IMR-90 (cell line): ENCODE results near the gene ROBO1. TPM values are rescaled to one million over a fixed set of nuclear protein-coding genes. Genes with fewer than 3 reads are reported as not detected.

Source experiments
- ATAC-seq: fragments of 200-7000 bp; cut with Tn5 transposase; 2 replicates; pipeline ENCODE4 v1.9.1; 2020; ENCODE audit warnings: low read depth, mild to moderate bottlenecking, moderate library complexity
- BruUV-seq: library from RNA; stranded (reverse); fragments of 400-500 nt; replicated peaks from 2 replicates; lab custom pipeline; 2021; lab: Mats Ljungman, UMichigan
- CTCF ChIA-PET: fragments of 300-600 bp; formaldehyde crosslinking; extraction: SDS; loops from one replicate; lab custom pipeline; 2021; ENCODE audit warnings: antibody characterized with exemption; lab: Yijun Ruan, JAX
- POLR2A ChIA-PET: fragments of 300-600 bp; sonication (Branson Sonifier 250); formaldehyde crosslinking; loops from one replicate; lab custom pipeline; 2022; ENCODE audit warnings: antibody characterized with exemption; ENCODE audit not compliant: unreplicated experiment; lab: Charles Lee
- DNase-seq: peaks from one replicate; pipeline ENCODE4 v3.0.0; 2013
- H2AFZ ChIP-seq: replicated peaks from 2 replicates; pipeline ENCODE3; 2013; ENCODE audit warnings: low read length, mild to moderate bottlenecking; ENCODE audit not compliant: poor library complexity
- H2AK5ac ChIP-seq: 2 replicates; pipeline ENCODE4 v1.6.1; 2013; ENCODE audit warnings: low read depth, low read length, inconsistent platforms
- H2AK9ac ChIP-seq: replicated peaks from 2 replicates; pipeline ENCODE3; 2013; ENCODE audit warnings: mild to moderate bottlenecking, low read depth, low read length, moderate library complexity; ENCODE audit not compliant: poor library complexity
- H2BK120ac ChIP-seq: 2 replicates; pipeline ENCODE4 v1.6.1; 2013; ENCODE audit warnings: low read depth, low read length, inconsistent platforms
- H2BK15ac ChIP-seq: 3 replicates; pipeline ENCODE4 v1.6.1; 2013; ENCODE audit warnings: low read depth, low read length, inconsistent platforms
- H2BK20ac ChIP-seq: 2 replicates; pipeline ENCODE4 v1.6.1; 2013; ENCODE audit warnings: low read depth, mild to moderate bottlenecking, inconsistent platforms, low read length, moderate library complexity
- H2BK5ac ChIP-seq: 2 replicates; pipeline ENCODE4 v1.6.1; 2013; ENCODE audit warnings: mild to moderate bottlenecking, low read depth, low read length, inconsistent platforms; ENCODE audit not compliant: poor library complexity, severe bottlenecking
- H3K14ac ChIP-seq: replicated peaks from 2 replicates; pipeline ENCODE4 v1.6.1; 2013; ENCODE audit warnings: low read depth, low read length, inconsistent platforms
- H3K18ac ChIP-seq: 2 replicates; pipeline ENCODE4 v1.6.1; 2013; ENCODE audit warnings: low read depth, low read length, control low read depth
- H3K23ac ChIP-seq: 2 replicates; pipeline ENCODE4 v1.6.1; 2013; ENCODE audit warnings: low read depth, low read length, inconsistent platforms
- H3K27ac ChIP-seq: 2 replicates; pipeline ENCODE4 v1.5.1; 2013; ENCODE audit warnings: mild to moderate bottlenecking, control low read depth, low read length; ENCODE audit not compliant: insufficient read depth
- H3K27me3 ChIP-seq: 2 replicates; pipeline ENCODE4 v1.6.1; 2013; ENCODE audit warnings: low read length; ENCODE audit not compliant: control insufficient read depth, insufficient read depth
- H3K36me3 ChIP-seq: 2 replicates; pipeline ENCODE4 v1.6.1; 2013; ENCODE audit warnings: low read length, mixed read lengths; ENCODE audit not compliant: control insufficient read depth, insufficient read depth
- H3K4ac ChIP-seq: 2 replicates; pipeline ENCODE4 v1.6.1; 2013; ENCODE audit warnings: low read depth, low read length, inconsistent platforms
- H3K4me1 ChIP-seq: 2 replicates; pipeline ENCODE4 v1.6.1; 2013; ENCODE audit warnings: low read length, mixed read lengths; ENCODE audit not compliant: control insufficient read depth, insufficient read depth
- H3K4me2 ChIP-seq: 2 replicates; pipeline ENCODE4 v1.6.1; 2013; ENCODE audit warnings: low read depth, mild to moderate bottlenecking, control low read depth, low read length, moderate library complexity
- H3K4me3 ChIP-seq: 2 replicates; pipeline ENCODE4 v1.5.1; 2013; ENCODE audit warnings: low read depth, mild to moderate bottlenecking, control low read depth, low read length, moderate library complexity; ENCODE audit not compliant: insufficient read depth
- H3K56ac ChIP-seq: 2 replicates; pipeline ENCODE4 v1.6.1; 2013; ENCODE audit warnings: low read length, inconsistent platforms; ENCODE audit not compliant: insufficient read depth; ENCODE audit errors: extremely low read depth
- H3K79me1 ChIP-seq, 2 experiments: 2 replicates each; pipeline ENCODE4 v1.6.1; 2013; ENCODE audit warnings: low read length in 2 of 2, inconsistent platforms in 1 of 2, low read depth in 1 of 2
- H3K9ac ChIP-seq: 2 replicates; pipeline ENCODE4 v1.6.1; 2013; ENCODE audit warnings: low read depth, low read length, control low read depth
- H3K9me1 ChIP-seq: 2 replicates; pipeline ENCODE4 v1.6.1; 2013; ENCODE audit warnings: low read length, inconsistent platforms; ENCODE audit not compliant: insufficient read depth
- H3K9me3 ChIP-seq: 2 replicates; pipeline ENCODE4 v1.6.1; 2013; ENCODE audit warnings: low read length; ENCODE audit not compliant: control insufficient read depth, insufficient read depth
- H4K20me1 ChIP-seq: 2 replicates; pipeline ENCODE4 v1.6.1; 2013; ENCODE audit warnings: low read length, inconsistent platforms; ENCODE audit not compliant: insufficient read depth
- H4K5ac ChIP-seq: 2 replicates; pipeline ENCODE4 v1.6.1; 2013; ENCODE audit warnings: mild to moderate bottlenecking, low read depth, low read length, control low read depth
- H4K8ac ChIP-seq, 2 experiments: 2 replicates each; pipeline ENCODE4 v1.6.1; 2013; ENCODE audit warnings: low read depth in 2 of 2, low read length in 2 of 2, control low read depth in 1 of 2, inconsistent platforms in 1 of 2
- H4K91ac ChIP-seq: 2 replicates; pipeline ENCODE4 v1.6.1; 2013; ENCODE audit warnings: low read depth, low read length, inconsistent platforms; ENCODE audit not compliant: insufficient read depth
- BHLHE40 ChIP-seq: fragments of 150-350 bp; IDR thresholded peaks from 2 replicates; pipeline ENCODE4 v1.6.1; 2016; ENCODE audit warnings: mild to moderate bottlenecking, low read depth, low read length
- CHD1 ChIP-seq: IDR thresholded peaks from 2 replicates; pipeline ENCODE4 v1.6.1; 2012; ENCODE audit warnings: low read depth, low read length, improper control_type of control experiment
- ELK1 ChIP-seq: fragments of 150-350 bp; IDR thresholded peaks from 2 replicates; pipeline ENCODE4 v1.6.1; 2016; ENCODE audit warnings: low read depth, mild to moderate bottlenecking, low read length, moderate library complexity, borderline replicate concordance
- FOS ChIP-seq: fragments of 150-350 bp; IDR thresholded peaks from 2 replicates; pipeline ENCODE4 v1.6.1; 2016; ENCODE audit warnings: low read depth, low read length
- MAFK ChIP-seq: IDR thresholded peaks from 2 replicates; pipeline ENCODE4 v1.6.1; 2012; ENCODE audit warnings: low read depth, low read length, improper control_type of control experiment
- MXI1 ChIP-seq: IDR thresholded peaks from 2 replicates; pipeline ENCODE4 v1.6.1; 2012; ENCODE audit warnings: low read depth, mild to moderate bottlenecking, low read length, moderate library complexity, borderline replicate concordance
- POLR2A ChIP-seq: IDR thresholded peaks from 2 replicates; pipeline ENCODE4 v1.6.1; 2012; ENCODE audit warnings: mild to moderate bottlenecking, low read depth, low read length
- RAD21 ChIP-seq: IDR thresholded peaks from 2 replicates; pipeline ENCODE4 v1.6.1; 2012; ENCODE audit warnings: low read length, improper control_type of control experiment
- RCOR1 ChIP-seq: IDR thresholded peaks from 2 replicates; pipeline ENCODE4 v1.6.1; 2012; ENCODE audit warnings: mild to moderate bottlenecking, low read length, improper control_type of control experiment; ENCODE audit not compliant: insufficient replicate concordance
- SMC3 ChIP-seq: fragments of 150-350 bp; IDR thresholded peaks from 2 replicates; pipeline ENCODE4 v1.6.1; 2016; ENCODE audit warnings: low read depth, mild to moderate bottlenecking, antibody characterized with exemption, low read length, moderate library complexity
- dilution Hi-C: fragments of 300-500 bp; cut with HindIII; formaldehyde crosslinking; loops from one replicate; pipeline ENCODE4 v1.14.3; 2018; ENCODE audit warnings: low sequenced_read_pairs; ENCODE audit not compliant: unreplicated experiment
- in situ Hi-C: fragments of 300-500 bp; cut with MboI; formaldehyde crosslinking; loops from 3 replicates; pipeline ENCODE4 v1.14.3; 2019; ENCODE audit warnings: low sequenced_read_pairs, inconsistent platforms, mixed read lengths
- intact Hi-C: fragments of 100-400 bp; cut with micrococcal nuclease; formaldehyde crosslinking; loops from 2 replicates; pipeline ENCODE4 v1.10.0; 2022
- polyA plus RNA-seq, 3 experiments: library from polyadenylated mRNA; depleted of rRNA; stranded (reverse); fragments of >200 nt; gene quantifications; 2 replicates each; pipeline ENCODE4 v1.2.3, GENCODE V29; 2012; ENCODE audit warnings: low replicate concordance in 1 of 3
- total RNA-seq: library from RNA; depleted of rRNA; stranded (reverse); fragments of >200 nt; gene quantifications from 2 replicates; pipeline ENCODE4 v1.2.3, GENCODE V29; 2012
- TF ChIP-seq, protein P1 (sequence below): fragments of 150-350 bp; IDR thresholded peaks from 2 replicates; pipeline ENCODE4 v1.6.1; 2017; ENCODE audit warnings: mild to moderate bottlenecking, antibody characterized with exemption, low read length, low read depth

The ROBO1 gene
- total and polyA plus RNA-seq, 2 of the 4 experiments (the other 2 are of a cell fraction) = 24.1 to 53.9 TPM

DNA sequence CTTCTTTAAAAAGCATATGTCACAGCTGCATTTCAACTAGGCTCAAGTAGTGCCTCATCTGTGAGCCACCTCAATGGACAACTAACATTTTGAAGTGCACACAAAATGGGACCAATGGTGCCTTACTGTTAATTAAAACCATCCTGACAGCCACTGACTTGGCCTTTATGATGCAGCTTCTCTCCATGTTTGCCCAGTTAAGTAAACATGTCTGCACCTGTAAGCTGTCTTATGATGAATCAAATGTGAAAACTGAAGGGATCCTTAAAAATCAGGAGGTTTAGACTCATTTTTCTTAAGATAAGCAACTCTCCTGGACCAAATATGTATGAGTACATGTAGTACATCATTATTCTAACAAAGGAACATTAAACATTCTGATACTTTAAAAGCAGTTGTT lies 861.6 kb downstream of the ROBO1 start:
- TF ChIP-seq RCOR1 (no peak), CHD1 (no peak), POLR2A (no peak), RAD21 (no peak), FOS (no peak), BHLHE40 (no peak), MAFK (no peak), SMC3 (no peak), ELK1 (no peak), MXI1 (no peak)
- TF ChIP-seq, protein P1, sequence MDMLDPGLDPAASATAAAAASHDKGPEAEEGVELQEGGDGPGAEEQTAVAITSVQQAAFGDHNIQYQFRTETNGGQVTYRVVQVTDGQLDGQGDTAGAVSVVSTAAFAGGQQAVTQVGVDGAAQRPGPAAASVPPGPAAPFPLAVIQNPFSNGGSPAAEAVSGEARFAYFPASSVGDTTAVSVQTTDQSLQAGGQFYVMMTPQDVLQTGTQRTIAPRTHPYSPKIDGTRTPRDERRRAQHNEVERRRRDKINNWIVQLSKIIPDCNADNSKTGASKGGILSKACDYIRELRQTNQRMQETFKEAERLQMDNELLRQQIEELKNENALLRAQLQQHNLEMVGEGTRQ = no peak
- Histone ChIP-seq H3K23ac (no peak overlapping the region), H3K27me3 (no peaks in the 10 kb centered on the region), H3K9ac (no peak overlapping the region), H2BK15ac (no peak overlapping the region), H3K79me1 (peaks cover 5 to 13% of the 10 kb centered on the region in 2 experiments; a peak in 3 of 4 replicates), H3K4me2 (no peak overlapping the region), H3K4ac (0 out of 2 replicates have a peak overlapping the region, but pooled peaks have one; percentile 10), H2AK9ac (no peak overlapping the region), H3K4me3 (no peak overlapping the region), H3K4me1 (0 out of 2 replicates have a peak, but pooled peaks cover 1% of the 10 kb centered on the region), H3K36me3 (no peaks in the 10 kb centered on the region), H2AFZ (no peak overlapping the region), H4K8ac (no peak overlapping the region), H3K9me1 (peaks cover 6% of the 10 kb centered on the region), H3K9me3 (no peaks in the 10 kb centered on the region), H4K5ac (no peak overlapping the region), H2BK5ac (no peak overlapping the region), H3K14ac (no peak overlapping the region), H3K56ac (no peak overlapping the region), H4K91ac (no peak overlapping the region), H2BK120ac (no peak overlapping the region), H2BK20ac (no peak overlapping the region), H4K20me1 (no peaks in the 10 kb centered on the region), H3K18ac (no peak overlapping the region), H2AK5ac (no peak overlapping the region), H3K27ac (no peak overlapping the region)
- intact Hi-C loops = no loop called here
- CTCF ChIA-PET = interaction anchor here (1.3 kb wide), 1 partner anchor 260 kb away, joined by 3 read pairs; no protein-coding TSS in a partner anchor
- POLR2A ChIA-PET = no interaction called here
- DNase-seq = no peak
- no peak for ATAC-seq
- dilution Hi-C loops = no loop called here
- in situ Hi-C loops = no loop called here
- BruUV-seq = no TSS peak
